Astrocyte (in vitro differentiated cells and primary cell): ENCODE measurements around the gene INPP5A. TPM values are rescaled to one million over a fixed set of nuclear protein-coding genes. Genes with fewer than 3 reads are reported as not detected.

ENCODE experiments used
- DNase-seq: peaks from one replicate; pipeline ENCODE4 v3.0.0-alpha.2; 2010; ENCODE audit warnings: low read depth
- FAIRE-seq: peaks from 2 replicates; lab custom pipeline; 2011; peaks lifted over from hg19 to GRCh38; lab: Jason Lieb, UNC
- H2AFZ ChIP-seq: 2 replicates; pipeline ENCODE4 v1.6.0; 2012; ENCODE audit warnings: low read depth, low read length, inconsistent platforms
- H3K27ac ChIP-seq: 2 replicates; pipeline ENCODE4 v1.5.1; 2011; ENCODE audit warnings: low read depth, low read length, inconsistent platforms
- H3K27me3 ChIP-seq: 2 replicates; pipeline ENCODE4 v1.6.0; 2011; ENCODE audit warnings: low read length, inconsistent platforms; ENCODE audit not compliant: insufficient read depth
- H3K36me3 ChIP-seq: 2 replicates; pipeline ENCODE4 v1.5.1; 2011; ENCODE audit warnings: low read length, inconsistent platforms; ENCODE audit not compliant: insufficient read depth
- H3K4me1 ChIP-seq: 2 replicates; pipeline ENCODE4 v1.5.1; 2011; ENCODE audit warnings: low read length, inconsistent platforms; ENCODE audit not compliant: insufficient read depth
- H3K4me2 ChIP-seq: 2 replicates; pipeline ENCODE4 v1.6.0; 2012; ENCODE audit warnings: low read length, inconsistent platforms
- H3K4me3 ChIP-seq: 2 replicates; pipeline ENCODE4 v1.5.1; 2011; ENCODE audit warnings: low read depth, mild to moderate bottlenecking, low read length, inconsistent platforms; ENCODE audit not compliant: insufficient read depth
- H3K79me2 ChIP-seq: 2 replicates; pipeline ENCODE4 v1.6.0; 2012; ENCODE audit warnings: mild to moderate bottlenecking, low read length, inconsistent platforms; ENCODE audit not compliant: insufficient read depth
- H3K9ac ChIP-seq: 2 replicates; pipeline ENCODE4 v1.6.0; 2012; ENCODE audit warnings: mild to moderate bottlenecking, low read length, inconsistent platforms
- H3K9me3 ChIP-seq: 2 replicates; pipeline ENCODE4 v1.5.1; 2012; ENCODE audit warnings: low read depth, mild to moderate bottlenecking, low read length, inconsistent platforms; ENCODE audit not compliant: insufficient read depth
- H4K20me1 ChIP-seq: 2 replicates; pipeline ENCODE4 v1.6.0; 2012; ENCODE audit warnings: low read length, inconsistent platforms; ENCODE audit not compliant: insufficient read depth
- H3K27ac Mint-ChIP-seq: one replicate; pipeline ENCODE4 v1.8.0; 2021; ENCODE audit warnings: mild to moderate bottlenecking, mixed read lengths; ENCODE audit not compliant: unreplicated experiment
- H3K27me3 Mint-ChIP-seq: one replicate; pipeline ENCODE4 v1.8.0; 2021; ENCODE audit warnings: low read depth, mixed read lengths; ENCODE audit not compliant: unreplicated experiment
- H3K36me3 Mint-ChIP-seq: one replicate; pipeline ENCODE4 v1.8.0; 2021; ENCODE audit warnings: low read depth, mixed read lengths; ENCODE audit not compliant: unreplicated experiment
- H3K4me1 Mint-ChIP-seq: one replicate; pipeline ENCODE4 v1.8.0; 2021; ENCODE audit warnings: low read depth, mixed read lengths; ENCODE audit not compliant: unreplicated experiment
- H3K4me3 Mint-ChIP-seq: one replicate; pipeline ENCODE4 v1.8.0; 2021; ENCODE audit warnings: mild to moderate bottlenecking, moderate library complexity, mixed read lengths; ENCODE audit not compliant: unreplicated experiment
- H3K9me3 Mint-ChIP-seq: one replicate; pipeline ENCODE4 v1.8.0; 2021; ENCODE audit warnings: mild to moderate bottlenecking, mixed read lengths; ENCODE audit not compliant: unreplicated experiment
- EZH2 ChIP-seq: IDR thresholded peaks from 2 replicates; pipeline ENCODE4 v1.6.1; 2012; ENCODE audit warnings: mild to moderate bottlenecking, low read length, inconsistent platforms; ENCODE audit not compliant: insufficient read depth
- total RNA-seq: library from RNA; stranded (reverse); gene quantifications from 2 replicates; pipeline ENCODE4 v1.2.1, GENCODE V29; 2021
- TF ChIP-seq, protein P1 (sequence below): IDR thresholded peaks from 2 replicates; pipeline ENCODE4 v1.5.1; 2011; ENCODE audit warnings: low read depth, mild to moderate bottlenecking, inconsistent platforms, low read length, moderate library complexity; ENCODE audit not compliant: insufficient read depth

INPP5A gene
- total RNA-seq, 1 donor from 2014 or later, result 39.1 TPM

DNA sequence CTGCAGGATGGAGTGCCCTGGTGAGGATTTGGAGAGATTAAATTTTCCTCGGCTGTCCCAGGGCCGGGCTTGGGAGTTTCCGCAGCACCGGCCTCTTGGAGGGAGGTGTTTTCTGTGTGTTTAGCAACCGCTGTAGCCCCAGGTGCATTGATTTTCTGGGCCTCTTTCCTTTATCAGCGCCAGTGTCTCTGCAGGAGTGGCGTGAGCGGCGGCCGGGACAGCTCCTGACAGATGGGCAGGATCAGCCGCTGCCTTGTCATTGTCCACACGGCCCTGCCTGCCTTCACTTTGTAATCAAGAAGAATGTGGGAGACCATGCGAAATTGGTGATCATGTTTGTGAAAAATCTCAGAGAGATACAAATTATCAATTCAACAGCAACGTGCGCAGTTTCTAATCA is 216.0 kb downstream of the INPP5A start:
- H3K27ac ChIP-seq, result no peak overlapping the region
- H3K36me3 Mint-ChIP-seq, result peaks cover 8% of the 10 kb centered on the region
- peaks cover 7% of the 10 kb centered on the region for H4K20me1 ChIP-seq
- H3K4me3 ChIP-seq, result no peak overlapping the region
- no peak overlapping the region for H3K4me3 Mint-ChIP-seq
- FAIRE-seq (no peak), DNase-seq (no peak)
- no peak overlapping the region for H3K27ac Mint-ChIP-seq
- H3K27me3 Mint-ChIP-seq, result no peaks in the 10 kb centered on the region
- H3K4me1 Mint-ChIP-seq, result no peaks in the 10 kb centered on the region
- H3K27me3 ChIP-seq, result no peaks in the 10 kb centered on the region
- no peaks in the 10 kb centered on the region for H3K4me1 ChIP-seq
- no peak overlapping the region for H2AFZ ChIP-seq
- TF ChIP-seq, protein P1, sequence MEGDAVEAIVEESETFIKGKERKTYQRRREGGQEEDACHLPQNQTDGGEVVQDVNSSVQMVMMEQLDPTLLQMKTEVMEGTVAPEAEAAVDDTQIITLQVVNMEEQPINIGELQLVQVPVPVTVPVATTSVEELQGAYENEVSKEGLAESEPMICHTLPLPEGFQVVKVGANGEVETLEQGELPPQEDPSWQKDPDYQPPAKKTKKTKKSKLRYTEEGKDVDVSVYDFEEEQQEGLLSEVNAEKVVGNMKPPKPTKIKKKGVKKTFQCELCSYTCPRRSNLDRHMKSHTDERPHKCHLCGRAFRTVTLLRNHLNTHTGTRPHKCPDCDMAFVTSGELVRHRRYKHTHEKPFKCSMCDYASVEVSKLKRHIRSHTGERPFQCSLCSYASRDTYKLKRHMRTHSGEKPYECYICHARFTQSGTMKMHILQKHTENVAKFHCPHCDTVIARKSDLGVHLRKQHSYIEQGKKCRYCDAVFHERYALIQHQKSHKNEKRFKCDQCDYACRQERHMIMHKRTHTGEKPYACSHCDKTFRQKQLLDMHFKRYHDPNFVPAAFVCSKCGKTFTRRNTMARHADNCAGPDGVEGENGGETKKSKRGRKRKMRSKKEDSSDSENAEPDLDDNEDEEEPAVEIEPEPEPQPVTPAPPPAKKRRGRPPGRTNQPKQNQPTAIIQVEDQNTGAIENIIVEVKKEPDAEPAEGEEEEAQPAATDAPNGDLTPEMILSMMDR, result no peak
- TF ChIP-seq EZH2, result no peak
- H3K36me3 ChIP-seq, result peaks cover 3% of the 10 kb centered on the region
- H3K9ac ChIP-seq, result no peak overlapping the region
- peaks cover 2% of the 10 kb centered on the region for H3K9me3 Mint-ChIP-seq
- no peak overlapping the region for H3K4me2 ChIP-seq
- no peaks in the 10 kb centered on the region for H3K9me3 ChIP-seq
- H3K79me2 ChIP-seq, result no peaks in the 10 kb centered on the region

DNA sequence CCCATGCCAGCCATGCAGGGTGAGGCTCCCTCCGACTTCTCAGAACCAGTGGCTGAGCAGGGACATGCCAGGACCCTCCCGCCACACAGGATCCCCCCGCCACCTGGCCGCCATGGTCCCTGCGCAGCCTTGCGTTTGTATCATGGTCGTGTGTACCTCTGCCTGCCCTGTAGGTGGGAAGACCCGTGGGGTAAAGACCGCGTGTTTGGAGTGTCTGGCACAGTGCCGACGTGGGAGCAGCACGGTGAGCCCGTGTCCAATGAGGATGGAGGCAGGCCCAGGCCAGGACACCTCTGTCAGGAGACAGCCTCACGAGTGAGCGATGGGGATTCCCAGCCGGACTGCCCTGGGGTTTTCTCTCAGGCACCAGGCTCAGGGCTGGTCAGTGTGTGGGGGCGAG is 216.5 kb downstream of the INPP5A start:
- Histone ChIP-seq H3K4me3 (no peak overlapping the region), H3K79me2 (no peaks in the 10 kb centered on the region), H3K9ac (no peak overlapping the region), H3K27me3 (no peaks in the 10 kb centered on the region), H3K4me1 (no peaks in the 10 kb centered on the region), H3K4me2 (no peak overlapping the region), H3K9me3 (no peaks in the 10 kb centered on the region), H3K27ac (no peak overlapping the region), H3K36me3 (peaks cover 3% of the 10 kb centered on the region), H4K20me1 (peaks cover 7% of the 10 kb centered on the region), H2AFZ (no peak overlapping the region)
- TF ChIP-seq, protein P1, result no peak
- TF ChIP-seq EZH2, result no peak
- peaks cover 12% of the 10 kb centered on the region for H3K36me3 Mint-ChIP-seq
- no peak overlapping the region for H3K27ac Mint-ChIP-seq
- H3K27me3 Mint-ChIP-seq, result no peaks in the 10 kb centered on the region
- DNase-seq (no peak), FAIRE-seq (no peak)
- H3K4me3 Mint-ChIP-seq, result no peak overlapping the region
- no peaks in the 10 kb centered on the region for H3K4me1 Mint-ChIP-seq
- H3K9me3 Mint-ChIP-seq, result peaks cover 2% of the 10 kb centered on the region

DNA sequence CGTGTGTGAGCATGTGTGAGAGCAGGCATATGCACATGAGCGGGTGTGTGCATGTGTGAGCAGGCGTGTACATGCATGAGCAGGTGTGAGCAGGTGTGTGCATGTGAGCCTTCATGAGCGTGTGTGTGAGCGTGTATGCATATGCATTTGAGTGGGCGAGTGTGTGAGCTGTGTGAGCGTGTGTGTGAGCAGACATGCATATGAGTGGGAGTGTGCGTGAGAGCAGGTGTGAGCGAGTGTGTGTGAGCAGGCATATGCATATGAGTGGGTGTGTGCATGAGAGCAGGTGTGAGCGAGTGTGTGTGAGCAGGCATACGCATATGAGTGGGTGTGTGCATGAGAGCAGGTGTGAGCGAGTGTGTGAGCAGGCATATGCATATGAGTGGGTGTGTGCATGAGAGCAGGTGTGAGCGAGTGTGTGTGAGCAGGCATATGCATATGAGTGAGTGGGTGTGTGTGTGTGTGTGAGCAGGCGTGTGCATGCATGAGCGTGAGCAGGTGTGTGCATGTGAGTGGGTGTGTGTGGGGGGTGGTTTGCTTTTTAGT is 217.7 kb downstream of the INPP5A start:
- H3K9me3 Mint-ChIP-seq, result peaks cover 2% of the 10 kb centered on the region
- no peak overlapping the region for H3K27ac ChIP-seq
- no peak overlapping the region for H3K9ac ChIP-seq
- H3K79me2 ChIP-seq, result no peaks in the 10 kb centered on the region
- peaks cover 7% of the 10 kb centered on the region for H4K20me1 ChIP-seq
- TF ChIP-seq, protein P1, result no peak
- TF ChIP-seq EZH2, result no peak
- no peak overlapping the region for H3K4me3 ChIP-seq
- H3K27me3 ChIP-seq, result no peaks in the 10 kb centered on the region
- H3K27me3 Mint-ChIP-seq, result no peaks in the 10 kb centered on the region
- no peak overlapping the region for H3K27ac Mint-ChIP-seq
- no peaks in the 10 kb centered on the region for H3K9me3 ChIP-seq
- H3K36me3 Mint-ChIP-seq, result peaks cover 16% of the 10 kb centered on the region
- FAIRE-seq, result no peak
- H3K4me3 Mint-ChIP-seq, result no peak overlapping the region
- no peak for DNase-seq
- no peak overlapping the region for H2AFZ ChIP-seq
- H3K4me1 ChIP-seq, result no peaks in the 10 kb centered on the region
- no peaks in the 10 kb centered on the region for H3K4me1 Mint-ChIP-seq
- H3K4me2 ChIP-seq, result no peak overlapping the region
- H3K36me3 ChIP-seq, result peaks cover 1% of the 10 kb centered on the region
